ENCODE results near the gene CCSER1.
"Not testable (repeated sequence)": the region's sequence is repeated elsewhere in the genome, so short reads cannot be mapped to it uniquely, and the experiment has no call there.

CCSER1 gene

DNA sequence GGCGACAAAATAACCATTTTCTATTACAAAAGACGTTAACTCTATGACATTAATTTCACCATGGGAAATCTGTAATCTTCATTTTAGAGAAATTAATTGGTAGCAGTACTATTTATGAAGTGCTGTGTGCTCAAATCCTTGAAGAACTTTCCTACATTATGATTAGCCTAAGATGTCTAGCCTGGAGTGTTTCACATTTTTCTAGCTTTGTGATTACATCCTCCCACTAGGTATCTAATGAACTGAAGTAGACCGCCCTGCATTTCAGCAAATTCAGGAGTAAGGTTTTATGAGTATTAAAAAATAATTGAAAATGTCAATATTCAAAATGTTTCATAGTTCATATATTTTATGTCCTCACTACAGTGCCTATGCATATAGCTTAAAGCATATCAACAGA lies 713.1 kb downstream of the CCSER1 start:
- DNase-seq (ENCODE audit: low read depth) = no peak

DNA sequence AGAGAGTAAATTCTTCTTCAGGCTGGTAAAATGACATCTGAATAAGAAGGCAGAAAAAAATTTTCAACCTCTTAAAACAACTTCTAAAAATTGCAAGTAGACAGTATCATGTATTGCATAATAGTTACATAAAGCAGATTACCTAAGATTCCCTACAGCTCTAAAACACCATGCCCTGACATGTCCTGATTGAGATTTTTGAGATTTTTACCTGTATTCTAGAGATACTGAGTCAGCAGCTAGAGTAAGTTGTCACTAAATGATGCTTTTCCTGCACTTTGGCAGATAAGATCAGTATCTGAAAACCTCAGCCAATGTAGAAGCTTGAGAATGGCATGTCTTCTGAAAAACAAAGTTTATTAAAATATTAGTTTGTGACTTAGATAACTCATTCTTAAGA lies 713.6 kb downstream of the CCSER1 start:
- DNase-seq (ENCODE audit: low read depth) = no peak

DNA sequence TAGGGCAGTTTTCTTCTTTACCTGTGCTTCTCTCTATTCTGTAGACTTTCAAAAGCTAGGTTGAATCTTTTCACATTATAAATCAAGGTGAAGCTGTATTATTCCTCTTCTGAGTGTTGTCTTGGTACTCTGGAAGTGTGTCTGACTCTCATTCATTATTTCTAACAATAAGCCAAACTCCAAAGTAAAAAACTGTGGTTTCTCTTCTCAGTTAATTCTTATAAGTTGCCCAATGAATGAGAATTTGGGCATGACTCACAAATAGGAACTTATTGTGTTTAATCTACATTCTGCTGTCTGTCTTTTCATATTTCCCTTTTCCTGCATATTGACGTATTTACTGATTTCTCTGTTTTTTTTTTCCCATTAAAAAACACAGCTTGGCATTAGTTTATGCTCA lies 714.5 kb downstream of the CCSER1 start:
- no peak for DNase-seq (ENCODE audit: low read depth)

DNA sequence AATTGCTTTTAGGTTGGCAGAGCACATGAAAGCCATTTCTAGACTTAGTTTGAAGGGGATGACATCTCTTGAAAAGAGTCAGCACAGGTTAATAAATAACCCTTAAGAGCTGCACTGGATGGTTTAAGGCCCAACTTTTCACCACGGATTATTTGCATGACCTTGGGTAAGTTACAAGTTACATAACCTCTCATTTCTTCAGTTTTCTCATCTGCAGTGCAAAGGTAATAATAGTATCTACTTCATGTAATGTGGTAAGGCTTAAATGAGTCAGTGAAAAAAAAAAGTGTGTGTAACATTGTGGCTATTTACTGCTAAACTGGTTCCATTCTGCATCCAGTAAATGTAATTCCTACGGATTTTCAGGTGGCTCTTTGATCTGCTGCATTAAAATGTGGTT lies 715.8 kb downstream of the CCSER1 start:
- DNase-seq (ENCODE audit: low read depth) = no peak

DNA sequence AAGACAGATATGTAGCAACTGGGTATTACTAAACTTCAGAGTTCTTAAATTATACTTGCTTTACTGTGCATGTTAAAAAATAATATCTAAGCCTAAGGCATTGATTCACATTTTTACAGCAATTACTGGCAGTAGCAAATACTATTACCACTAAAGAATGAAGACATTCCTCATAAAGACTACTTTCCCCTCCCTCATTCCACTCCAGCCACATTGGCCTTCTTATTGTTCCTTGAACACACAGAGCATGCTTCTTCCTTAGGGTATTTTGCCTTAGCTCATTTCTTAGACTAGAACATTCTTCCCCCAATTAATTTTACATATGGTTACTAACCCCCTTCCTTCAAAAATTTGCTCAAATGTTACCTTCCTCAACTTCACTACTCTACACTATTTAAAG lies 717.0 kb downstream of the CCSER1 start:
- DNase-seq (ENCODE audit: low read depth) = no peak

DNA sequence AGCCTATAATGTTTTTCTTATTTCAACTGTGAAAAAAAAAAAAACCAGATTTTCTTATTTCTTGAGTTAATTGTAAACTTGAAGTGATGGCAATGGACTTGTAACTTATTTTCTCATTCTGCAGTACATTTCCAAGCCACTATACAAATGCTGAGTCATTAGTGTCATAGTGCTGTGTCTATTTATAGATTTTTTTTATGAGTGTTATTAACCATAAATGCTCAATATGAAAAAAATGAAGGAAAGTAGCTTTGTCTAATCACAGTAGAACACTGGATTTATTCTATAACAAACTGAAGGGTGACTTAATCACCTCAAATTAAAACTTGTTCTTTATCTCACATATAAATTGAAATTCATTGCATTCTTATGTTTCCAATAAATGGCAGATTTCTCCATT lies 718.6 kb downstream of the CCSER1 start:
- DNase-seq (ENCODE audit: low read depth) = no peak

DNA sequence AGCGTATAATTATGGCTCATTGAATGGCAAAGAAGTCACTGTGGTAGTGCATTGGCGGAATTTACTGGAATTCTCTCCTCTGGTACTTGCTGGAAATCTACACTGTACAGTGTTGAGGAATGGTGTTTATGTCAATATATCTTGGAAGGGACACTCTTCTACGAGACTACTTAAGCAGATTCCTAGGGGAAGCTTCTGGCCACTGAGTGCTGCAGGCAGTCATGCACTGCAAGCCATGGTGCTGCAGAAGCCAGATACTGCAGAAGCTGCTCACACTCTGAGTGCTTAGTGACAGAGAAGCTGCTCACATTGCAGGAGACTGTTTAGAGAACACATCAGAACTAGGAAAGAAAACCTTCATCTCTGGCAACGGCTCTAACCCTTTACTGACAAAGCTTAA lies 725.0 kb downstream of the CCSER1 start:
- no peak for DNase-seq (ENCODE audit: low read depth)

DNA sequence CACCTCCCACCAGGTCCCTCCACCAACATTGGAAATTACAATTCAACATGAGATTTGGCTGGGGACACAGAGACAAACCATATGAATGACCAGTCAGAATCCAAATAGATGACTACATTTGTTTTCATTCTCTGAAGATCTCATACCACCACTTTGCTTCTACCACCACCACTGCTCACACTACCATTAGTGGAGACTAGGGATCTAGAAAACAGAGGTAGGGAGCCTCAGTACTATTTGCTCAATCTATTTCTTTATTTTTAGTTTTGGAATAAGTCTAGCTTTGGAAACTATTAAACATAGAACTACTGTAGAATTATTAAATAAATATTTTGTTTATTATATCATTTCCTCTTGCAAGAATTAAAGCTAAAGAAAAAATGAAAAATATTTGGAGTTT lies 727.9 kb downstream of the CCSER1 start:
- DNase-seq (ENCODE audit: low read depth) = no peak

DNA sequence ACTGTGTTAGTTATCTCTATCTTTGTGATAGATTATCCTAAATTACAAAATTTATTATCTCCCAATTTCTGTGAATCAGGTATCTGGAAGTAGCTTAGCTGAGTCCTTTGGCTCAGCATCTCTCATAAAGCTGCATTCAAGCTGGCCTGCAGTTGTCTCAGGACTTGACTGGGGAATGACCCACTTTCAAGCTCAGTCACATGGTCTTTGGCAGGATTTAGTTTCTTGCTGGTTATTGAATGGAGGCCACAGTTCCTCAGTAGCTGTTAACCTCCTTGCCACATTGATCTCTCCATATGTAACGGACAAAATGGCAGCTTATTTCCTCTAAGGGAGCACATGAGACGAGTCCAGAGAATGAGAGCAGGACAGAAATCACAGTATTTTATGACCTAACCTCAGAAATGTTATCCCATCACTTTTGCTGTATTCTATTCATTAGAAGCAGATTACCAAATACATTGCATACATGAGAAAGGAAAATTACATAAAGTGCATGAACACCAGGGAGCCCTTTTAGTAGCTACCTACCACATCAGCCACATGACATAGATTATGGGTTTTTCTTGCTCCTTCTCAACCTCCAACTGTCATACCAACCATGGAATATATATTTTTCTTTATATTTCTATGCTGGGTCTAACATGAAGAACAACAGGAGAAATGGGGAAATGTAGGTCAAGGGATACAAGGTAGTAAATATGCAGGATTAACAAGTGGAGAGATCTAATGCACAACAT lies 730.1 kb downstream of the CCSER1 start:
- DNase-seq (ENCODE audit: low read depth) = no peak

DNA sequence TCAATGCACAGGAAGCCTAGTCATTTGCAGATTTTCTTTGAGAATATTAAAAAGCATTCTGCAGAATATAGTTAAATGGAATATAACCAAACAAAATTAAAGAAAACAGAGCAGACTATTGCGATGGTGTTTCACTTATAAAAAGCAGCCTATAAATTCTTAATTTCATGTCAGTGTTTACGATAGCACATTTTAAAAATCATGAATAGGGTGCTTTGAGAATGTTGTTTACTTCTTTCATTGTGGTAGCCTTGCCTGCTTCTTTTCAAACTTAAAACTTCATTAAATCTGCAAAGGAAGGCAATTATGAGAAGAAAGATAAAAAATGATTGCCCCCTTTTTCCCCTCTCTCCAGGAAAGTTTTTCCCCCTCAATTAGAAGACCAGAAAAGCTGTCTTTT lies 748.6 kb downstream of the CCSER1 start:
- DNase-seq (ENCODE audit: low read depth) = no peak

DNA sequence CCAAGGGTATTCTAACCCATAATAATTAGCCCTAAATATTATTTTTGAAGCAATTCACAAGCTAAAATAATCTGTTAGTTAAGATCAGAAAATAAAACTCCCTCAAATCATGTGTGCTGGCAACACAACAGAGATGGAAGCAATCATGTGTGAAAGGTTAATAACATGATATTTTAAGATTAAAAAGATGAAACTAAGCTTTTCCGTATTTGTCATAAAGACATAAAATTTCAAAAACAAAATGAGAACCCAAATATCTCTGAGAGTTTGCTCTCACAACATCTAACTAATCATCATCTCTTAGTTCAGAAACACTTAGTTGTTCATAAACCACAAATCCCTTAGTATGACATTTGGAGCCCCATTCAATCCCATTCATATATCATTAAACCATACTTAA lies 749.1 kb downstream of the CCSER1 start:
- no peak for DNase-seq (ENCODE audit: low read depth)

DNA sequence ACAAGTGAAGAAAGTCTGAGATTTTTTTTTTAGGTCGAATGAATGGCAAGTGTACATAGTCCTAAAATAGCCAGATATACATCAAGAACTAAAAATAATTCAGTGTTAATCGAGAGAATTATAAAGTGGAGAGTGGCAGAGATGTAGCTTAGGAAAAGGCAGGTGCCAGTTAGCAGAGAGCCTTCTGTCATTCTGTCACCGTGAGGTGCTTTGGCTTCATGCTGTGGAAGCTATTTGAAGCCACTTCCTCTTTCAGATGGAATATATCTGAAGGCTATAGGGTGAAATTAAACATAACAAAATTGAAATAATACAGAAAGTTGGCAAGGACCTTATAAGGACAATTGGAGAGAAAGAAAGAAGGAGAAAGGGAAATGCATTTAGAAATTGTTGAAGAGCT lies 756.3 kb downstream of the CCSER1 start:
- DNase-seq (ENCODE audit: low read depth) = no peak

DNA sequence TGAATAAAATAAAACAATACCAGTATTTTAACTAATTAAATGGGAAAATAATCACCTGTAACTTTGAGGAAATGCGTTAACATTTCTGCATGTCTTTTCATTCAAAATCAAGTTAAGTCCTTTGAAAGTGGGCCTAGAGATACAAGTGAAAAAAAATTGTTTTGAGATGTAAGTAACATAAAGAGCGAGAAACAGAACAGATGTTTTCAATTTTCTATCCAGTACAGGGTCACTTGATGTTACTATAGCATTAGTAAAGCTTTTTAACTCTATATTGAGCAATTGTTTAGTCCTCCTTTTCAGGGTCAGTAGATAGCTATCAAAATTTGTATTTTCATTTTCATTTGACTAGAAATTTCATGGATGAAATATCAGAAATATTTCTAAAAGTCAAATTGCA lies 761.4 kb downstream of the CCSER1 start:
- no peak for DNase-seq (ENCODE audit: low read depth)

DNA sequence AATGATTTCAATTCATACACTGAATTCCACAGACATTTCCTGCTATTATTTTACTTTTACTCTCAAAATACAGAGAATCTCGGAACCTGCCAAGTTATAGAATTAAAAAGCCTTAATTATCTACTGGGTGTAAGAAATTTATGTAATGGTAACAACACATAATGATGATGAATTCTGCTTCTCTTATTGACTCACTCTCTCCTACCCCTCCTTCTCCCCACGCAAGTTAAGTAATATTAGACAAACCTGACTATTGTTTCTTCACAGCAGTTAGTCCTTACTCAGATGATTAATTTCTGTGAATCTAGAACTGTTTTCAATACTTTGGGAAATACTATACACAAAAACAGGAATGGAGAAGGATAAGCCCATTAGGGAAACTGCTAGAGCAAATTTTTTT lies 762.0 kb downstream of the CCSER1 start:
- peak; percentile 2 for DNase-seq (ENCODE audit: low read depth)

DNA sequence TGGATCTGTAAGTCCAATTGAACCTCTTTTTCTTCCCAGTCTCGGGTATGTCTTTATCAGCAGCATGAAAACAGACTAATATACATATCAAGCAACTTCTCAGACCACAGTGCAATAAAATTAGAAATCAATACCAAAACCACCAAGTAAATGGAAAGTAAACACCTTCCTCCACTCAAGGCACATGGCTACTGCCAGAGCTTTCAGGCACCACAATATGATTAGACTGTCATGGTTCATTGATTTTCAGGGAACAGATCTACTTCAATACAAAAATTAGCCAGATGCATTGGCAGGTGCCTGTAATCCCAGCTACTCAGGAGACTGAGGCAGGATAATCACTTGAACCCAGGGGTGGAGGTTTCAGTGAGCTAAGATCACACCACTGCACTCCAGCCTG lies 776.2 kb downstream of the CCSER1 start:
- not testable (repeated sequence) for DNase-seq (ENCODE audit: low read depth)

DNA sequence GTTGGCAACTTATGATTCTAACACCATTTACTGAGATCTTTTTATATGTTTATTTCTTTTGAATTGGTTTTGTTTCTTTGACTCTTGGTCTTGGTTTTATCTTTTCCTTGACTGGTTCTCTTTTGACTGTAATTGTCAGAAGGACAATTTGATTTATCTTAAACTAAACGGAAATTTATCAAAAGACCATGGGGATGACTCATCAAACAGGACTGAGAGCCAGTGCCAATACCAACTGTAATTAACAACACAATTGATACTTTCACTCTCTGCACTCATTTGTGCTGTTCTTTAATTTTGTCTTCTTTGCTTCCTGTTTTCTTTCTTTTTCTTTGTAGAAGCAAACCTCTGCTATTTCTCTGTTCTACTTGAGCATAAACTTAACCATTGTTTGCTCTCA lies 776.8 kb downstream of the CCSER1 start:
- DNase-seq (ENCODE audit: low read depth) = no peak

DNA sequence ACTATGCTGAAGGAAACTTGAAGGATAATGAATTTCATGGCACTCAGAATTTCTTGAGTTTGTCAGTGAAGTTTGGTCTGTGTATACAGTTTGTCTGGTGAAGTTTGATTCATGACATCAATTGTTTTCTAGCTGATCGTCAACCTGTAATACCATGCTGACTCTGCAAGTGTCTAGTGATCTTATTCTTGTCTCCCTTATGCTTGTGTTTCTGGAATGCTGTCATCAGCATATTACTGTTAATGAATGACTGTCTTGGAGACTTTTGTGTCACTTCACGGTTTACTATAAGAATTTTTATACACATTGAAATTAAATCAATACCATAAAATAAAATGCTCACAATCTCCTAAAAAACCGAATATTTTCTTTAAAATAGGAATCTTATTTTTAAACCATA lies 779.0 kb downstream of the CCSER1 start:
- no peak for DNase-seq (ENCODE audit: low read depth)

DNA sequence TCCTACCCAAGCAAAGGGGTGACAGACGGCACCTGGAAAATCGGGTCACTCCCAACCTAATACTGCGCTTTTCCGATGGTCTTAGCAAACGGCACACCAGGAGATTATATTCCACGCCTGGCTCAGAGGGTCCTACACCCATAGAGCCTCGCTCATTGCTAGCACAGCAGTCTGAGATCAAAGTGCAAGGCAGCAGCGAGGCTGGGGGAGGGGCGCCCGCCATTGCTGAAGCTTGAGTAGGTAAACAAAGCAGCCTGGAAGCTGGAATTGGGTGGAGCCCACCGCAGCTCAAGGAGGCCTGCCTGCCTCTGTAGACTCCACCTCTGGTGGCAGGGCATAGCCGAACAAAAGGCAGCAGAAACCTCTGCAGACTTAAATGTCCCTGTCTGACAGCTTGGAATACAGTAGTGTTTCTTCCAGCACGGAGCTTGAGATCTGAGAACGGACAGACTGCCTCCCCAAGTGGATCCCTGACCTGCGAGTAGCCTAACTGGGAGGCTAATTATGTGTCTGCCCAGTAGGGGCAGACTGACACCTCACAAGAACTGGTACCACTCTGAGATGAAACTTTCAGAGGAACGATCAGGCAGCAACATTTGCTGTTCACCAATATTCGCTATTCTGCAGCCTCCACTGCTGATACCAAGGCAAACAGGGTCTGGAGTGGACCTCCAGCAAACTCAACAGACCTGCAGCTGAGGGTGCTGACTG lies 784.7 kb downstream of the CCSER1 start:
- DNase-seq (ENCODE audit: low read depth) = not testable (repeated sequence)

DNA sequence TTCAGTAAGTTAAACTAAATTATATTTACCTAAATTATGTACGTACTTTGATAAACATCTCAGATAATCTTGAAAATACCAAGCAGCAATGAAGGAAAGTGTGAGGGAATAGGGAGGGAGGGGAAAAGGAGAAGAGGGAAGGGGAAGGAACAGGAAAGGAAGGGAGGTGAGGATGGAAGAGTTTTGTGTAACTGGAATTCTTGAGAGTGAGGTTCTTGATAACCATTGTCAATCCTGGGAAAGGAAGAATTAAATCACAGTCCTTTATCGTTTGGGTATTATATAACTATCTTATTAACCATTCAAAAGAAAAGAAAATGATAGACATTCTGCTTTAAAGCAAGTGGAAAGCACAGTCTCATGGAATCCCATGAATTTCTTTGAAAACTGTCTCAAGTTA lies 795.0 kb downstream of the CCSER1 start:
- DNase-seq (ENCODE audit: low read depth) = no peak

DNA sequence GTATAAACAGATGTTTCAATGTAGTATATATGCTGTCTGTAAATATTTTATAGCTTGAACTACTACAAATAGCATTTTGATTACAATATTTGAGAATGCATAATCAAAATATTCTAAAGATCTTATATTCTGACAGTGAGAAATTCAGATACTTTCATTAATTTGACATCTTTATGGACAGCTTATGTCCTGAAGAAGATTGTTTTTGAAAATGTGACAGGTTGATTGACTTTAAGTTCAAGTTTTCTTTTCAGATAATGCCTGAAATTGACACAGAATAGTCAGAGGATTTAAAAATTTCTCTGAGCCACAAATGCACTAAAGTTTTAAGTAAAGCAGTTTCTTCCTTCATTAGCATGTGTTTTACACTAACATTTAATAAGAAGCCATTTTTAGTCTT lies 799.8 kb downstream of the CCSER1 start:
- no peak for DNase-seq (ENCODE audit: low read depth)

DNA sequence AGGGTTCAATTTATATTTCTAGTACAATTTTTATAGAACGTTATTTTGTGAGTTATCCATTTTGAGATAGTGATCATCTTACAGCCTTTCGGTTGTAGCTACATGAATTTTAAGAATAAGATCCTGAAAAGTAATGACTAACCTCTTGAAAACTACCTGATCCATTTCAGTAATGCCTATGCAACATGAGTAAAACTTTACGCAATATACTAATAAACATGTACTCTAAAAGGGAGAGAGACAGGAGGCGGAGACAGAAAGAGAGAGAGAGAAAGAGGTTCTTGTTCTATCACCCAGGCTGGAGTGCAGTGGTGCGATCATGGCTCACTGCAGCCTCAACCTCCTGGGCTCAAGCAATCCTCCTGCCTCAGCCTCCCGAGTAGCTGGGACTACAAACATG lies 816.1 kb downstream of the CCSER1 start:
- no peak for DNase-seq (ENCODE audit: low read depth)

DNA sequence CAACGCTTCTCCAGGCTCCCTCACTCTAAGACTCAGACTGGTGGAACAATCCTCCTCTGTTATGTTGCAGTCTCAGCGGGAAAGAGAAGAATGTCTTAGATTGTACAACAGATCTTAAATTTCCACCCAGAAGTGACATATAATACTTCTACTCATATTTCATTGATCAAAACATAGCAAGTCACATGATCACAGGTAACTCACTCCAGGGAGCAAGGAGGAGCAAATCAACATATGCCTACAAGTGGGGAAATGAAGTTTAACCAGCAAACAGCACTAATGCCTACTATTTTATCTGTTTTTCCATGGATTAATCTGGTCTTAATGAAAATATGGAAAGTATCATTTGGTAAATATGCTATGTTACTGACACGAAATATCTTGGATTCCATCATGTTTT lies 819.8 kb downstream of the CCSER1 start:
- DNase-seq (ENCODE audit: low read depth) = no peak

DNA sequence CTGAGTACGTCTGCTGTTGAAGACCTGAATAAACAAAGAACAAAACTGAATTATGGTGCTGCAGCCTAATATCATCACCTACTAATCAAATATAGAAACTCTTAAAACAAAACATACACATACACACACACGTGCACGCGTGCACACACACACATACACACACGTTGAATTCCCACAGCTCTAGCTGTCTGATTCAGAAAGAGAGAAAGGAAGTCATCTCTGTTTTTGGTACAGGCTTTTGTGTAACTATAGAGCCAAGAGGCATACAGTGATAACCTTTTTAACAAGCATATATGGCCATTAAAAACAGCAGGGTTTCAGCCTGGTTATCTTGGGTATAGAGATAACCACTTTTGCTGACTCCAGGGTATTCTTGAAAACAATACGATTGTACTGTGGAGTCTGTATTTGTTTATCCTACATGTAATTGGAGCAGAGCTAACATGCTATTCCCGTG lies 823.2 kb downstream of the CCSER1 start:
- DNase-seq (ENCODE audit: low read depth) = no peak

DNA sequence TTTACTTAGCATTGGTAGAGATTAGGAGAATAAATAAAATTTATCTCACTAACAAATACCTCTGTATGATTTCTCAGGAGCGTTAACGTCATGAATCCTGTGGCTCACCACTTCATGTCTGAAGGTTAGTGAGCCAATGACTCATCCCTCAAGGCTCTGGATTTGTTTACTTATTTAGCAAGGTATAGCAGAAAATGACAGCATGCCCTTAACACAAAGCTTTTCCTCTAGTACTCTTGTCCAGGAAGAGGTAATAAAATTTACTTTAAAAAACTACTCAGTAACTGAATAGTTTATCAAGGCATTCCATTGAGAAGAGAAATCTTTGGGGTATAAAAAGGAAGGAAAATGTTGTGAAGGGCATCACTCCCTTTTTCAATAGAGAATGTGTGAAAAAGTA lies 823.8 kb downstream of the CCSER1 start:
- DNase-seq (ENCODE audit: low read depth) = peak; percentile 34
